H1 (cell line): ENCODE data around the gene PLEKHM3. TPM values are rescaled to one million over a fixed set of nuclear protein-coding genes. Genes with fewer than 3 reads are reported as not detected.

Source experiments
- RFX5 ChIP-seq: IDR thresholded peaks from 2 replicates; pipeline ENCODE4 v1.6.1; 2011; ENCODE audit warnings: low read depth, low read length, improper control_type of control experiment, borderline replicate concordance
- polyA plus RNA-seq, 7 experiments: library from polyadenylated mRNA; depleted of rRNA in 3 of 7; stranded (reverse) in 5 of 7; unstranded in 2 of 7; fragments of >200 nt in 5 of 7; fragments of 200-250 nt in 2 of 7; gene quantifications; 1 replicate in 5 of 7; 2 replicates in 1 of 7; 4 replicates in 1 of 7; pipeline versions ENCODE4 v1.2.1 to v1.2.3, GENCODE V29; 2011 to 2013; ENCODE audit warnings: missing spikeins in 2 of 7, mixed read lengths in 2 of 7
- total RNA-seq: library from RNA; stranded (reverse); fragmentation: NEBNext Ultra II Directional; extraction: Animal tissue kit (Norgen Biotek cat#: 25700); gene quantifications from 2 replicates; pipeline ENCODE4 v1.2.1, GENCODE V29; 2021

PLEKHM3 gene
- total and polyA plus RNA-seq, 2 of the 8 experiments (the other 6 are each of a cell fraction or from before 2014, with no cell fraction given): 2.3 to 5.8 TPM

GRCh38 chr2:207845202-207845864 is 180.0 kb downstream of the PLEKHM3 start (continued):
- TF ChIP-seq RFX5: no peak
